Keratinocyte (primary cell): ENCODE measurements around the gene DSCAM. TPM values are rescaled to one million over a fixed set of nuclear protein-coding genes. Genes with fewer than 3 reads are reported as not detected.

Experiments used
- DNase-seq: peaks from one replicate; pipeline ENCODE4 v3.0.0-alpha.2; 2011; ENCODE audit warnings: low read depth, missing footprints, low spot score
- FAIRE-seq: peaks from 2 replicates; lab custom pipeline; 2011; peaks lifted over from hg19 to GRCh38; lab: Jason Lieb, UNC
- H2AFZ ChIP-seq: 2 replicates; pipeline ENCODE4 v1.6.0; 2012; ENCODE audit warnings: low read length, control low read depth, inconsistent platforms; ENCODE audit not compliant: control insufficient read depth
- H3K27ac ChIP-seq: 2 replicates; pipeline ENCODE4 v1.5.1; 2011; ENCODE audit warnings: low read length; ENCODE audit not compliant: control insufficient read depth, insufficient read depth
- H3K27me3 ChIP-seq: 3 replicates; pipeline ENCODE4 v1.6.0; 2011; ENCODE audit warnings: low read length; ENCODE audit not compliant: control insufficient read depth, insufficient read depth; ENCODE audit errors: extremely low read depth
- H3K36me3 ChIP-seq, 2 experiments: 2 replicates in 1 of 2; 3 replicates in 1 of 2; pipeline ENCODE4 v1.5.1; 2011; ENCODE audit warnings: low read length in 2 of 2, mild to moderate bottlenecking in 1 of 2; ENCODE audit not compliant: control insufficient read depth in 2 of 2, insufficient read depth in 2 of 2; ENCODE audit errors: extremely low read depth in 1 of 2
- H3K4me1 ChIP-seq: 3 replicates; pipeline ENCODE4 v1.5.1; 2011; ENCODE audit warnings: low read length; ENCODE audit not compliant: control insufficient read depth, insufficient read depth; ENCODE audit errors: extremely low read depth
- H3K4me2 ChIP-seq: 3 replicates; pipeline ENCODE4 v1.6.0; 2011; ENCODE audit warnings: low read depth, low read length; ENCODE audit not compliant: control insufficient read depth, insufficient read depth; ENCODE audit errors: extremely low read depth
- H3K4me3 ChIP-seq, 3 experiments: fragments of 200-600 bp in 1 of 3; sonication (generic) in 1 of 3; 2 replicates in 2 of 3; 3 replicates in 1 of 3; pipeline ENCODE4 v1.5.1; 2011 to 2016; ENCODE audit warnings: low read length in 3 of 3, mild to moderate bottlenecking in 3 of 3, control low read depth in 2 of 3, inconsistent platforms in 1 of 3, low read depth in 1 of 3, mixed read lengths in 1 of 3, mixed run types in 1 of 3, moderate library complexity in 1 of 3; ENCODE audit not compliant: control insufficient read depth in 2 of 3, insufficient read depth in 2 of 3; ENCODE audit errors: extremely low read depth in 1 of 3
- H3K79me2 ChIP-seq: 2 replicates; pipeline ENCODE4 v1.6.0; 2012; ENCODE audit warnings: low read length; ENCODE audit not compliant: control insufficient read depth, insufficient read depth
- H3K9ac ChIP-seq: 3 replicates; pipeline ENCODE4 v1.6.0; 2011; ENCODE audit warnings: low read length; ENCODE audit not compliant: control insufficient read depth, insufficient read depth; ENCODE audit errors: extremely low read depth
- H3K9me1 ChIP-seq: 3 replicates; pipeline ENCODE4 v1.6.0; 2011; ENCODE audit warnings: low read length; ENCODE audit not compliant: control insufficient read depth, insufficient read depth; ENCODE audit errors: extremely low read depth
- H3K9me3 ChIP-seq: 2 replicates; pipeline ENCODE4 v1.5.1; 2012; ENCODE audit warnings: low read depth, low read length; ENCODE audit not compliant: control insufficient read depth
- H4K20me1 ChIP-seq: 3 replicates; pipeline ENCODE4 v1.6.0; 2011; ENCODE audit warnings: low read length; ENCODE audit not compliant: control insufficient read depth, insufficient read depth; ENCODE audit errors: extremely low read depth
- CTCF ChIP-seq, 3 experiments: IDR thresholded peaks in 1 of 3; conservative IDR thresholded peaks in 1 of 3; optimal IDR thresholded peaks in 1 of 3; 2 replicates in 2 of 3; 3 replicates in 1 of 3; pipeline versions ENCODE3 to v1.5.1; 2011; ENCODE audit warnings: low read length in 3 of 3, mild to moderate bottlenecking in 3 of 3, moderate library complexity in 2 of 3, control low read depth in 1 of 3, inconsistent platforms in 1 of 3; ENCODE audit not compliant: insufficient read depth in 2 of 3; ENCODE audit errors: extremely low read depth in 1 of 3
- EZH2 ChIP-seq: IDR thresholded peaks from one replicate; pipeline ENCODE4 v1.6.1; 2012; ENCODE audit warnings: inconsistent platforms, mild to moderate bottlenecking, low read length, moderate library complexity
- dilution Hi-C: fragments of 300-500 bp; cut with MboI; formaldehyde crosslinking; loops from one replicate; pipeline ENCODE4 v1.7.0; 2020; ENCODE audit warnings: low sequenced_read_pairs; ENCODE audit not compliant: extremely low pct_ligation_motif_present
- polyA plus RNA-seq, 5 experiments: library from polyadenylated mRNA; depleted of rRNA in 3 of 5; stranded (reverse) in 3 of 5; stranded (forward) in 1 of 5; unstranded in 1 of 5; fragments of >200 nt; gene quantifications; 1 replicate in 1 of 5; 2 replicates in 3 of 5; 3 replicates in 1 of 5; pipeline versions ENCODE4 v1.2.1 to v1.2.3, GENCODE V29; 2011 to 2012; ENCODE audit warnings: missing spikeins in 2 of 5, low read depth in 1 of 5, low replicate concordance in 1 of 5

Gene DSCAM
- polyA plus RNA-seq, 1 donor (not counting 4 experiments of a cell fraction or from before 2014, with no cell fraction given) = 2.1 TPM

GRCh38 chr21:40016234-40016633, 830.7 kb downstream of the DSCAM start:
- TF ChIP-seq CTCF (optimal IDR thresholded peaks at IDR 0.05 in 1 of 3, IDR thresholded peaks at IDR 0.05 in 1 of 3, conservative IDR thresholded peaks at IDR 0.05 in 1 of 3; ENCODE audit: extremely low read depth in 1 of 3, insufficient read depth in 2 of 3, low read length in 3 of 3) (no peak), EZH2 (no peak)
- Histone ChIP-seq H4K20me1 (no peaks in the 10 kb centered on the region), H3K27me3 (no peaks in the 10 kb centered on the region), H3K4me1 (no peaks in the 10 kb centered on the region), H3K4me2 (no peak overlapping the region), H3K9ac (no peak overlapping the region), H2AFZ (no peak overlapping the region), H3K27ac (no peak overlapping the region), H3K4me3 (no peak overlapping the region), H3K9me3 (peaks cover 7% of the 10 kb centered on the region), H3K79me2 (no peaks in the 10 kb centered on the region), H3K9me1 (no peaks in the 10 kb centered on the region), H3K36me3 (no peaks in the 10 kb centered on the region)
- dilution Hi-C loops = no loop called here
- DNase-seq = no peak
- FAIRE-seq = no peak

GRCh38 chr21:40015818-40016217, 831.1 kb downstream of the DSCAM start:
- peaks cover 7% of the 10 kb centered on the region for H3K9me3 ChIP-seq
- no peaks in the 10 kb centered on the region for H3K4me1 ChIP-seq
- H3K36me3 ChIP-seq = no peaks in the 10 kb centered on the region
- H3K4me2 ChIP-seq = no peak overlapping the region
- H3K27ac ChIP-seq = no peak overlapping the region
- H3K9me1 ChIP-seq = no peaks in the 10 kb centered on the region
- H3K4me3 ChIP-seq = no peak overlapping the region
- H2AFZ ChIP-seq = no peak overlapping the region
- H3K79me2 ChIP-seq = no peaks in the 10 kb centered on the region
- DNase-seq (no peak), FAIRE-seq (no peak)
- H3K27me3 ChIP-seq = no peaks in the 10 kb centered on the region
- dilution Hi-C loops = no loop called here
- H3K9ac ChIP-seq = no peak overlapping the region
- TF ChIP-seq EZH2 (no peak), CTCF (optimal IDR thresholded peaks at IDR 0.05 in 1 of 3, IDR thresholded peaks at IDR 0.05 in 1 of 3, conservative IDR thresholded peaks at IDR 0.05 in 1 of 3; ENCODE audit: extremely low read depth in 1 of 3, insufficient read depth in 2 of 3, low read length in 3 of 3) (no peak)
- no peaks in the 10 kb centered on the region for H4K20me1 ChIP-seq
